Neural cell (in vitro differentiated cells): Measurements from ENCODE around the gene GPR18. TPM values are rescaled to one million over a fixed set of nuclear protein-coding genes. Genes with fewer than 3 reads are reported as not detected.

Experiments
- H2AFZ ChIP-seq: fragments of 200-600, 300-800 bp; sonication (generic), shearing (Covaris generic); 2 replicates; pipeline ENCODE4 v1.6.0; 2014; ENCODE audit warnings: low read depth, mild to moderate bottlenecking, antibody characterized with exemption, low read length, moderate library complexity
- H3F3A ChIP-seq: fragments of 200-600 bp; shearing (Covaris generic); 2 replicates; pipeline ENCODE4 v1.6.1; 2016; ENCODE audit warnings: mild to moderate bottlenecking, moderate library complexity, mixed read lengths, antibody characterized with exemption, low read length; ENCODE audit not compliant: insufficient read depth, poor library complexity, severe bottlenecking
- H3K27ac ChIP-seq: fragments of 200-600, 300-800 bp; sonication (generic), shearing (Covaris generic); 2 replicates; pipeline ENCODE4 v1.5.1; 2014; ENCODE audit warnings: mild to moderate bottlenecking, low read length, moderate library complexity
- H3K27me3 ChIP-seq: fragments of 300-800, 200-600 bp; sonication (generic), shearing (Covaris generic); 2 replicates; pipeline ENCODE4 v1.6.0; 2014; ENCODE audit warnings: mild to moderate bottlenecking, low read depth, low read length, moderate library complexity; ENCODE audit not compliant: insufficient read depth
- H3K36me3 ChIP-seq: fragments of 300-800, 200-600 bp; sonication (generic), shearing (Covaris generic); 2 replicates; pipeline ENCODE4 v1.5.1; 2014; ENCODE audit warnings: mild to moderate bottlenecking, antibody characterized with exemption, low read length, moderate library complexity; ENCODE audit not compliant: insufficient read depth
- H3K4me2 ChIP-seq: fragments of 300-800, 200-600 bp; sonication (generic), shearing (Covaris generic); 2 replicates; pipeline ENCODE4 v1.6.0; 2014; ENCODE audit warnings: mild to moderate bottlenecking, low read length
- H3K4me3 ChIP-seq: fragments of 300-800, 200-600 bp; sonication (generic), shearing (Covaris generic); 2 replicates; pipeline ENCODE4 v1.5.1; 2014; ENCODE audit warnings: mild to moderate bottlenecking, low read length, moderate library complexity
- H3K79me2 ChIP-seq: fragments of 200-600 bp; shearing (Covaris generic); replicated peaks from 2 replicates; pipeline ENCODE4 v1.6.0; 2014; ENCODE audit warnings: mild to moderate bottlenecking, low read length, moderate library complexity; ENCODE audit not compliant: insufficient read depth
- H3K9ac ChIP-seq: fragments of 300-800, 200-600 bp; sonication (generic), shearing (Covaris generic); 2 replicates; pipeline ENCODE4 v1.6.1; 2016; ENCODE audit warnings: mild to moderate bottlenecking, low read length, mixed read lengths
- H3K9me2 ChIP-seq: fragments of 200-600 bp; shearing (Covaris generic); 2 replicates; pipeline ENCODE4 v1.6.1; 2016; ENCODE audit warnings: mild to moderate bottlenecking, low read length, mixed read lengths; ENCODE audit not compliant: insufficient read depth
- H3K9me3 ChIP-seq: fragments of 200-600, 300-800 bp; sonication (generic), shearing (Covaris generic); 2 replicates; pipeline ENCODE4 v1.6.1; 2016; ENCODE audit warnings: mild to moderate bottlenecking, mixed run types, low read length, moderate library complexity, mixed read lengths
- H4K20me1 ChIP-seq: fragments of 200-600 bp; shearing (Covaris generic); 2 replicates; pipeline ENCODE4 v1.6.1; 2016; ENCODE audit warnings: mild to moderate bottlenecking, mixed run types; ENCODE audit not compliant: insufficient read depth
- EP300 ChIP-seq: fragments of 450-650 bp; conservative IDR thresholded peaks from 2 replicates; pipeline ENCODE4 v1.6.1; 2014; ENCODE audit warnings: antibody characterized with exemption, mild to moderate bottlenecking, moderate library complexity; ENCODE audit not compliant: poor library complexity, severe bottlenecking
- EZH2 ChIP-seq: fragments of 200-600, 300-800 bp; shearing (Covaris generic), sonication (generic); IDR thresholded peaks from 2 replicates; pipeline ENCODE4 v1.6.1; 2014; ENCODE audit warnings: antibody characterized with exemption, low read length, borderline replicate concordance, mild to moderate bottlenecking; ENCODE audit not compliant: insufficient read depth, poor library complexity, severe bottlenecking
- MXI1 ChIP-seq: fragments of 450-650 bp; conservative IDR thresholded peaks from 2 replicates; pipeline ENCODE4 v1.6.1; 2014; ENCODE audit warnings: antibody characterized with exemption, mild to moderate bottlenecking; ENCODE audit not compliant: poor library complexity, severe bottlenecking
- POLR2AphosphoS5 ChIP-seq: IDR thresholded peaks from 2 replicates; pipeline ENCODE4 v1.6.1; 2012
- RAD21 ChIP-seq: fragments of 450-650 bp; conservative IDR thresholded peaks from 2 replicates; pipeline ENCODE4 v1.6.1; 2014; ENCODE audit warnings: antibody characterized with exemption, mild to moderate bottlenecking, moderate library complexity
- REST ChIP-seq: IDR thresholded peaks from 2 replicates; pipeline ENCODE4 v1.6.1; 2012; ENCODE audit warnings: borderline replicate concordance
- SMC3 ChIP-seq: fragments of 450-650 bp; conservative IDR thresholded peaks from 2 replicates; pipeline ENCODE4 v1.6.1; 2014; ENCODE audit warnings: antibody characterized with exemption, mild to moderate bottlenecking, moderate library complexity; ENCODE audit not compliant: poor library complexity
- TAF1 ChIP-seq: IDR thresholded peaks from 2 replicates; pipeline ENCODE4 v1.6.1; 2012; ENCODE audit warnings: low read depth
- polyA plus RNA-seq: library from polyadenylated mRNA; depleted of rRNA; stranded (reverse); fragments of >200 nt; gene quantifications from 2 replicates; pipeline ENCODE4 v1.2.3, GENCODE V29; 2014
- TF ChIP-seq, protein P1 (sequence below): fragments of 450-650 bp; IDR thresholded peaks from 2 replicates; pipeline ENCODE4 v1.5.1; 2014; ENCODE audit warnings: antibody characterized with exemption, mild to moderate bottlenecking, moderate library complexity; ENCODE audit not compliant: poor library complexity, severe bottlenecking

Gene GPR18
- polyA plus RNA-seq, 1 donor from 2014 or later = not detected

DNA sequence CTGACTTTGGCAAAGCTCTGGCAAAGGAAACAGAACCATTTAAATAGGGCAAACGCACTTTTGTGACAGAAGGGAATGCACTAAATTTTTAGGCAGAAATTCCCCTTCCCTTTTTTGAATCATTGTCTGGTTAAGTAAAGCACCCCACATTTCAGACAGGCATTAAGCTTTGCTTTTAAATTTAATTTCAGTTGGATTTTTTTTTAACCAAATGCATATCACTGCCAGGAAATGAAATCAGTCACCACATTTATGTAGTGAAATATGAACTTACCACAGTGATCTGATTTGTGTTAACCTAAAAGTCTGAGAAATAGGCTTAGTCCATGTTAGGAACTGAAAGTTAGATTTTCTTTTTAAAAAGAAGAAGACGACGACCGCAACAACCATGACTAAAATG is 38.2 kb upstream of the GPR18 start:
- H3F3A ChIP-seq = no peaks in the 10 kb centered on the region
- H3K27me3 ChIP-seq = no peaks in the 10 kb centered on the region
- H3K9me2 ChIP-seq = no peaks in the 10 kb centered on the region
- H3K27ac ChIP-seq = no peak overlapping the region
- no peaks in the 10 kb centered on the region for H3K36me3 ChIP-seq
- no peak overlapping the region for H2AFZ ChIP-seq
- H4K20me1 ChIP-seq = no peaks in the 10 kb centered on the region
- H3K9ac ChIP-seq = no peak overlapping the region
- TF ChIP-seq EP300 (no peak), EZH2 (no peak), REST (no peak), SMC3 (no peak), POLR2AphosphoS5 (no peak), RAD21 (no peak), TAF1 (no peak), MXI1 (no peak)
- TF ChIP-seq, protein P1, sequence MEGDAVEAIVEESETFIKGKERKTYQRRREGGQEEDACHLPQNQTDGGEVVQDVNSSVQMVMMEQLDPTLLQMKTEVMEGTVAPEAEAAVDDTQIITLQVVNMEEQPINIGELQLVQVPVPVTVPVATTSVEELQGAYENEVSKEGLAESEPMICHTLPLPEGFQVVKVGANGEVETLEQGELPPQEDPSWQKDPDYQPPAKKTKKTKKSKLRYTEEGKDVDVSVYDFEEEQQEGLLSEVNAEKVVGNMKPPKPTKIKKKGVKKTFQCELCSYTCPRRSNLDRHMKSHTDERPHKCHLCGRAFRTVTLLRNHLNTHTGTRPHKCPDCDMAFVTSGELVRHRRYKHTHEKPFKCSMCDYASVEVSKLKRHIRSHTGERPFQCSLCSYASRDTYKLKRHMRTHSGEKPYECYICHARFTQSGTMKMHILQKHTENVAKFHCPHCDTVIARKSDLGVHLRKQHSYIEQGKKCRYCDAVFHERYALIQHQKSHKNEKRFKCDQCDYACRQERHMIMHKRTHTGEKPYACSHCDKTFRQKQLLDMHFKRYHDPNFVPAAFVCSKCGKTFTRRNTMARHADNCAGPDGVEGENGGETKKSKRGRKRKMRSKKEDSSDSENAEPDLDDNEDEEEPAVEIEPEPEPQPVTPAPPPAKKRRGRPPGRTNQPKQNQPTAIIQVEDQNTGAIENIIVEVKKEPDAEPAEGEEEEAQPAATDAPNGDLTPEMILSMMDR = no peak
- H3K79me2 ChIP-seq = no peaks in the 10 kb centered on the region
- H3K4me3 ChIP-seq = no peak overlapping the region
- no peaks in the 10 kb centered on the region for H3K9me3 ChIP-seq
- H3K4me2 ChIP-seq = no peak overlapping the region

GRCh38 chr13:99295488-99296252 is 37.5 kb upstream of the GPR18 start:
- no peak overlapping the region for H3K27ac ChIP-seq
- no peaks in the 10 kb centered on the region for H3K27me3 ChIP-seq

More at GRCh38 chr13:99295488-99296252, 37.5 kb upstream of the GPR18 start:
- Histone ChIP-seq H3K4me2 (no peak overlapping the region), H2AFZ (no peak overlapping the region), H4K20me1 (no peaks in the 10 kb centered on the region), H3F3A (no peaks in the 10 kb centered on the region), H3K36me3 (no peaks in the 10 kb centered on the region), H3K4me3 (no peak overlapping the region), H3K79me2 (no peaks in the 10 kb centered on the region), H3K9me2 (no peaks in the 10 kb centered on the region), H3K9ac (no peak overlapping the region), H3K9me3 (no peaks in the 10 kb centered on the region)
- TF ChIP-seq TAF1 (no peak), RAD21 (no peak), EP300 (no peak), REST (no peak)
